COLO829 (cell line): Measurements from ENCODE around the gene COQ5.
A peak's percentile ranks its signal among the peaks of the same experiment; 100 is the strongest.
"Not testable (repeated sequence)": the region's sequence is repeated elsewhere in the genome, so short reads cannot be mapped to it uniquely, and the experiment has no call there.

Experiments
- DNase-seq: peaks from one replicate; pipeline ENCODE4 v3.0.0; 2012; ENCODE audit warnings: low spot score

COQ5 gene

DNA sequence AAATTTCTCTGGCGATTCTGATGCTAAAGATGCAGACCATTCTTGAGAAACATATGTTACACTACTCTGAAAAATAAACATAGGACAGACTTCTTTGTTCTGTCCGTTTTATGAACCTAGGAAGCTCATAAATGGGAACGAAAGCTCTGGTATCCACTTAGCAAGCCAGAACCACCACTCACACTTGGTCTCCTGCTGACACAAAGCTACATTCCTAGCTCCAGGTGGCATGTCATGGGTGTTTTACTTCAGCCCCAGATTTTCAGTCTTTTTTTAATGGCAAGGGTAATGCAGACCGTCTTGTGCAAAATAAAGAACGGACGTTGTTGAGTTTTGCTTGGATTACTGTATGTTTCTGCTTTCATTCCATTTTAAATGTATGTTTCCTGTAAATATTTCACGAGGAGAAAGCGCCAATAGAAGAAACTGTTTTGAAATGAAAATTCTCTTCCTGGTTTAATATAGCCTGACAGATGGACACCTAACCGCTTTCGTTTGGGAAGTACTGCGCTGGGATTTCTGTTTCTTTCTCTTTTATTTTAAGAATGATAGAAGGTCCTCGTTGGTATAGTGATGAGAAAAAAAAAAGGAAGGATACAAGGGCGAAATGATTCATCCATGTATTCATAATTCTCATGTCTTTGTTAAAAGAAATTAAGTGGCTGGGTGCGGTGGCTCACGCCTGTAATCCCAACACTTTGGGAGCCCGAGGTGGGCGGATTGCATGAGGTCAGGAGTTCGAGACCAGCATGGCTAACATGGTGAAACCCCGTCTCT is 871 bp upstream of the COQ5 start:
- peak; percentile 43 for DNase-seq

DNA sequence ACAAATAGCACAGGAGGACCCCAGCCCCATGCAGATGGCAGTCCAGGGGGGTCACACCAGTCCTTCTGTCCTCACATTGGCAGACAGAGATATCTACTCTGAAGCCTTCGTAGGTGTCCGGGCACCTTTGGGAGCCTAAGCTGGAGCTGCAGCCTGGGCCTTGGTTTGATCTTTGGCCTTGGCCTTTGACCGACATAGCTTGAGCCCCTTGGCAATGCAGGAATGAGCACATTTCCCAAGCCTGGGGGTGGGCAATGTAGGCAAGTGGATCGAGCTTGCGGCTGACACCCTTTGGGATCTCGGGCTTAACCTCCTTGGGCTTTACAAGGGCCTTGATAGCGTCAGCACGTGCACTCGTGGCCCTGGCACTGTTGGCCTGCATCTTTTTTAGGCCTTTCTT is 6.4 kb downstream of the COQ5 start:
- no peak for DNase-seq

DNA sequence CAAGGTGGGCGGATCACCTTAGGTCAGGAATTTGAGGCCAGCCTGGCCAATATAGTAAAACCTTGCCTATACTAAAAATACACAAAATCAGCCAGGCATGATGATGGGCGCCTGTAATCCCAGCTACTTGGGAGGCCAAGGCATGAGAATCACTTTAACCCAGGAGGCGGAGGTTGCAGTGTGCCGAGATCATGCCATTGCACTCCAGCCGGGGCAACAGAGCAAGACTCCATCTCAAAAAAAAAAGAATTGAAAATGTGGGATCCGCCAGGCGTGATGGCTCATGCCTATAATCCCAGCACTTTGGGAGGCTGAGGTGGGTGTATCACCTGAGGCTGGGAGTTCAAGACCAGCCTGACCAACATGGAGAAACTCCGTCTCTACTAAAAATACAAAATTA is 9.6 kb downstream of the COQ5 start:
- not testable (repeated sequence) for DNase-seq

DNA sequence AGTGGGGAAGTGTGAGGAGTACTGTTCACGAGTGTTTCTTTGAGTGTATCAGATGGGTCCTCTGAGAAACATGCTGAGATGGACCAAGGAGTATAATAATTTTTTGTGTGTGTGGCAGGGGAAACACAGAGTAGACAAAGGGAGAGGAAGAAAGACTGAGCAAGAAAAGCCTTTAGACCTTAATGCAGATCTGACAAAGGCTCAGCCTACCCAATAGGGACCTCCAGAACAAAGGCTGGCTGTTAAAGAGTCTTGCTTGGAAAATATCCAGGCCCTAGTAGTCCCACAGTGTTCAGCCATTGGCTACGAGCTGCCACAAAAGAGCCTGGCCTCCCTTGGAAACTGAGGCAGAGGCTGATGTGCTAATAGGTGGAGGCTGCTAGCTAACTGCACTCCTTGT is 13.5 kb downstream of the COQ5 start:
- DNase-seq, result no peak

DNA sequence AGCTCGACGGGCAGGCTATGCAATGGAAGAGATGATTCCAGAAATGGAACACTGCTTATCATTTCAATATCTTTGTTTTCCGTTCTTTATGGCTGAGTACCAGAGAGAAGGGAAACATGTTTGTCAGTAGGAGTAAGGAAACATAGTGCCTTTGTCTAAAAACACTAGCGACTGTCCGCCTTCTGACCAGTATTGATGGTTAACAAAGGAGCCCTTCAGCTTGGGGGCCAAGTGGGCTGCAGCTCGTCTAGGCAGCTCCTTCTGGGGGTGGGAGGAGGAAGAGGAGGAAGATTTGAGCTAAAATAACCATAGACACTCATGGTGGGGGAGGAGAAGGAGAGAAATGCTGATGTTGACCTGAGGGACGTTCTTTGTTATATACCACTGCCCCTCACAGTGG is 15.0 kb downstream of the COQ5 start:
- peak; percentile 76 for DNase-seq

DNA sequence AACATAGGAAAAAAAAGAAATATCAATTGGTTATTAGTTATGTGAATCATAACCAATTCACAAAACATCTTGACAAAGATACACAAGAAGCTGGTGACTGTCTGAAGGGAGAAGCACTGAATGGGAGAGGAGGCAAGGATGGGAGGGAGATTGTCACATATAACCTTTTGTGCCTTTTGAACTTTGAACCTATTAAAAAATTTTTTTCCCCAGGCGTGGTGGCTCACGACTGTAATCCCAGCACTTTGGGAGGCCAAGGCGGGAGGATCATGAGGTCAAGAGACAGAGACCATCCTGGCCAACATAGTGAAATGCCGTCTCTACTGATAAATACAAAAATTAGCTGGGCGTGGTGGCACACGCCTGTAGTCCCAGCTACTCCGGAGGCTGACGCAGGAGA is 20.4 kb downstream of the COQ5 start:
- no peak for DNase-seq

DNA sequence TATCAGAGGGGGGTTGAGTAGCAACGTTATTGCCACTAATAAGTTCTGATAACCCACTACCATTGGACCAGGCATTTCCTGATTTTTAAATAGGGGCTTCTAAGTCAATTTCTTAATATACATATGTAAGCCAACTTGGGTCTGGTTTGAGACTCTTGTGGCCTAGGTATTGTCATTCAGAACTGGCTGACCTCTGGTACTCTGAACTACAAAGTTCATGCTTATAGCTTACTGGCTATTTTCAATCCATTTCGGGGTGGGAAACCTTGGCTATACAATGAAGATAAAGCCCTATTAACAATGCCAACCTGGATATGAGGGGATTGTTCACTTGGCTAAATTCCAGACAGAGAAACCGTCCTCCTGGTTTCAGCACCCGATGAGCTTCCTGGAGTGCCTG is 24.4 kb downstream of the COQ5 start:
- DNase-seq, result no peak

DNA sequence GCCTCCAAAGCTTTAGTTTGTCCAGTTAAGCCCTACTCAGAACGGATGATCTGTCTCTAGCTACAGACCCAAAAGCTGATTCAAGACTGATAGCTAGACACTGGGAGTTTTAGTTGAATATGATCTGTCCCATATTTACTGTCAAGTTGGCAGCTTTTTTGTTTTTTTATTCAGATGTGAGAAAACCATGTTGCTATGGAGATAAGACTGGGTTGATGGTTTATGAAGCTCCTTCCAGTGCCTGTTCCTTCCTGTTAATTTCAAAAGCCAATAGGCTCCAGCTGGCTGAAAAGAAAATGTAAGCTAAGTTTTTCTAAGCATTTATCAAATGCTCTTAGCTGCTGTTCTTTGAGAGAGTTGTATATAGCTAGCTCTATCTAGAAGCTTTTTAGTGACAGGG is 28.4 kb downstream of the COQ5 start:
- no peak for DNase-seq

DNA sequence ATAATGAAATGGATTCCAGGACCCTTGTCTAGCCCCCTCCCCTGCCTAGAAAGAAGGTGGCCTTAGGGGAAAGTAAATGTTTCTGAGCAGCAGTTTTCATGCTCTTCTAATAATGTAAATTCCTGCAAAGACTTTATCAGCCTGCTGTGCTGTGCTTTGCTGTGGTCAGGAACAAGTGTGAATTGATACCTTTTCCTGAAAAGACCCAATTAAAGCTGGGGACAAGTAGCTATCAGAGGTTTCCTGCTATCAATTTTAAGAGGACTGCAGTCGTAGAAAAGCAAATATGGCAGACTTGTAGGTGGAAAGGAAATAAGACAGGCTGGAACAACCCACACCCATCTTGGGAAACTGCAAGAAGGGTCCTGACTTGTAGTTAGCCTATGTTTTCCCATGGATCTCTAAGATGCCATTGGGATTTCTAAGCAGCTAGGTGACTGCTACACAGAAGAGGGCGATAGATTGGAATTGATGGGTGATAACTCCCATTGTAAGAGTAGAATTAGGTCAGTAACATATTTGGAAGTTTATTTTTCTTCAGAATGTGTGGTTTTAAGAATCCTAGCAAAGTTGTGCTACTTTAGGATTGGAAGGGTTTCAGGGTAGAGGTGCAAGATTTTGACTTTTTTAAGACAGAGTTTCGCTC is 30.0 kb downstream of the COQ5 start:
- DNase-seq, result no peak

DNA sequence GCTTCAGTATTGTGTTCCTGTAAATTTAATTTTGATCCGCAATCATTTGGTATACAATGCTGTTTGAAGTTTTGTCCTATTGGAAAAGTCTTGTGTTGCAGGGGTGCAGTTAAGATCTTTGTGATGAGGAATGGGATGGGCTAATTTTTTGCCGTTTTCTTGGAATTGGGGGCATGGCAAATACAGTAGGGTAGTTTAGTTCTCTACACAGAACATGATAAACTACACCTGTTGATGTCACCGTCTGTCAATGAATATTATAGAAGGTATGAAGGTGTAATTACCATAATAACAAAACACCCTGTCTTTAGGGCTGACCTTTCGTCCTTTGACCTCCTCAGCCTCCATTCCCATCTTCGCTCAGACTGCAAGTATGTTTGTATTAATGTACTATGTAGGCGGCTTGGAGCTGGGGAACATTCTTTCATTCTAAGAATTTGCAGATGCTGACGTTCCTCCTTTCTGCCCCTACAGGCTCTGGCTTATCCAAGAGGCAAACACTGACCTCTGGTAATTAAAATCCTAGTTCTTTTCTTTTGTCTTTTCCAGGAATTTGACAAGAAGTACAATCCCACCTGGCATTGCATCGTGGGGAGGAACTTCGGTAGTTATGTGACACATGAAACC is 31.3 kb downstream of the COQ5 start:
- DNase-seq, result no peak

DNA sequence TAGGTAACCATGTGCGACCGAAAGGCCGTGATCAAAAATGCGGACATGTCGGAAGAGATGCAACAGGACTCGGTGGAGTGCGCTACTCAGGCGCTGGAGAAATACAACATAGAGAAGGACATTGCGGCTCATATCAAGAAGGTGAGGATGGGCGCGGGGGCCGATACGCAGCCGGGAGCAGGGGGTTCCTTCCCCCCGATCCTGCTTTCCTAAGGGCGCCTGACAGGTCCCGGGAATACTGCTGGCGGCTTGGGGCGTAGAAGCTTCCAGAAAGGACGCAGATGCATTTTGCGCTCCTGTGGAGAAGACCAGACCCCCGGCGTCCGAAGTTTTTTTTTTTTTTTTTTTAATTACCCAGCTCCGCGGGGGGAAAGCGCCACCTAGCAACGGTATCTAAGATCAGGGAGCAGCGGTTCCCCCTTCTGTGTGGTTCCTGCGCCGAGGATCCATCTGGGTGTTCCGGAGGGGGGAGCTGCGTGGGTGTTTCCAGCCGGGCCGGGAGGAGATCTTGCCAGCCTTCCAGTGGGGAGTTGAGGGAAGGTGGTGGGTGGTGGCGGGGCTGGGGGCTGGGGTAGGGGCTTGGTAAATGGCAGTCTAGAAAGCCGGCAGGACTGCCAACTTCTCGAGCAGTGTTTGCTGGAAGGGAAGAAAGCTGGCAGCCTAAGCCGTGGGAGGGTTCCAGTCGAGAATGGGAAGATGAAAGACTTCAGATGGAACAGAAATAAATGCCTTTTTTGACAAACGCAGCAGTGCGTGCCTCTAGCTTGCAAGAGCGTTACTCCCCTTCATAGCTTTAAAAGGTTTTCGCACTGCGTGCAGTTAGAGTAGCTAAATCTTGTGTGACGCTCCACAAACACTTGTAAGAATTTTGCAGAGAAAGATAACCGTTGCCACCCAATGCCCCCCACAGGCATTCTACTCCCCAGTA is 32.3 kb downstream of the COQ5 start:
- peak; percentile 40 for DNase-seq

DNA sequence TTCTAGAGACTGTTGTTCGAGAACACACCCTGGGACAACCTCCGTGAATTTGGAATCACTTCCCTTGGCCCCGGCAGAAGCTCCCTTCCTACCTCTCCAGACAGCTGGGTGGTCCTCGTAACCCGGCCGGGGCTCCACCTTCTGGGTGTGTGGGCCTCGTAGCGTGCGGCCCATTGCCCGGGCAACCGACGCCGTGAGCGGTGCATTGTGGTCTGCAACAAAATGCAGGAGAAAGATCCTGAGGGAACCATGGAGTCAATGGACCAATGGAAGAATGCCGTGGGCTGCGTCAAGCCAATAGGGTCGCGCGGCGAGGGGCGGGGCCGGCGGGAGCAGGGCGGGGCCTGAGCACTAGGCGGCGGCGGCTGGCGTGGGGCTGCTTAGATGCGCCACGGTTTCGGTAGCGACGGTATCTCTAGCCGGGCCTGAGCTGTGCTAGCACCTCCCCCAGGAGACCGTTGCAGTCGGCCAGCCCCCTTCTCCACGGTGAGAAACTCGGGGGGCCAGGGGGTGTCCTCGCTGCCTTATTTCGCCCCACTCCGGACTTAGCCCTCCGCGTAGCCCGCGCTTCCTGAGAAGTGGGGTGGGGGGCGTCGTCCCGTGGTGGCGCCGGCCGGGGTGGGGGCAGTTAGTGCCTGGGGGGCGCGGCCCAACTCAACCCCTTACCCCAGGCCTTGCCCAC is 33.1 kb downstream of the COQ5 start, which contains the start of gene DYNLL1:
TSS of gene DYNLL1 (plus strand) at position 383 of the 682 bp plus-strand sequence. CDS start 309 bp downstream, outside the sequence.
- DNase-seq, result peak; percentile 96

DNA sequence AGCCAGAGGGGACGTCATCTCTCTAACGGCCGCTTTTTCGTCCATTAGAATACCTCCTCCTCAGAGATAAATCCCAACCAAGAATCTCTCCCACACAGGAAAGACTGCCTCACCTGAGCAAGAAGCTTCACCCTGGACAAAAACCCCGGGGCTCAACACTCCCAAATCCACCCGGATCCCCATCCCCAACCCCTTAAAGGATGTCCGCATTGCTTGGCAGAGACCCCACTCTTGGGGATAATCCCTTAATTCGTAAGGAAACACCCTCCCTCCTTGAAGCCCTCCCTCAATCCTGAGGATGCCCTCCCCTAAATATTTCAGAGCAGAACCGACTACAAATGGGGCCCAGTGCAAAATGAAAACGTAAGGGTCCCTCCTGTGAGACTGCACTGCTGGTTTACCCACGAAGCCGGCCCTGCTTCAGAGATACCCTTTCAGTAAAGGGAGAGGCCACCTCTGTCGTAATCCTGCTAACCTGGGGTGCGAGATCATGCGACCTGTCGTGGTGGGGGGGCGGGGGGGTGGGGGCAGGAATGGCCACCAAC is 33.7 kb downstream of the COQ5 start:
- DNase-seq, result no peak

DNA sequence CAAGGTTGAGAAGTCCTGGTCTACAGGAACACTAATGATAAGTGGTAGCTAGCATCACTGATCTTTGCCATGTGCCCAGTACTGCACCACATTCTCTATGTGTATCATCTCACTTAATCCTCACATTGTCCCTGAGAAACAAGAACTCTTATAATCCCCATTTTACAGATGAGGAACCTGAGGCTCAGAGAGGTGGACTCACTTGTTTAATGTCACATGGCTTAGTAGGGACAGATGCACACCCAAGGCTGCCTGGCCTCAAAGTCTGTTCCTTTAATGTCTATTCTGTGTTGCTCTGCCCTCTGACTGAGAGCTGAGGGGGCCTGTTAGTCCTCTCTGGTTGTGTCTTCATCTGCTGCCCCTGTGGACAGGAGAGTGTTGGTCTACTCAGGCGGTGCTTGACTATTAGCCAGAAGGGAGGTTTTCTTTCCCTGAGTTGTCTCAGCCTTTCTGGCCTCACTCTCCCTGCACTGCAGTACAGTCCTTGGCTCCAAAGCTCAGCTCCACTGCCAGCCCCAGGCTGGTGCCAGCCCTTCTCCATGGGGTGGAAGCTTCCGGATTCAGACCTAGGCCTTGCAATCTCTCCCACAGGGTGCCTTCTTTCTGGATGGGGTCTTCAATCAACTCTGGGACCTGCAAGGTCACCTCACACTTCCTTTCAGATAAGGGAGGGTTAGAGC is 38.0 kb downstream of the COQ5 start:
- DNase-seq, result no peak

DNA sequence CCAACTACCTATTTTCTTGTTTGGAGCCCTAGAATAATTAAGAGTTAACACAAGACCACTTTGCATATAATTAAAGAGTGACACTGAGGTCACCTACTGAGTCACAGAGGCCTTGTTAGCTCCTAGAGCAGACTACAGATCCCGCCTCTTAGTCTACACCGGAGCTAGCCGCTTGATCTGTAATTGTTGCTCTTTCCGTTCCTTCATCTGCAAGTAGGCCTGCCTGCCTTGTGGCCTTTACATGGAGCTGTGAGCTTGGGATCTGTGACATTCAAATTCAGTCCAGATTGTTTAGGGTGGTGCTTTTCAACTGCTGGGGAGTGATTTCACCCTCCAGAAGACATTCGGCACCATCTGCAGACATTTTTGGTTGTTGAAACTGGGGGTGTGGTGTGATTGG is 38.6 kb downstream of the COQ5 start:
- no peak for DNase-seq

DNA sequence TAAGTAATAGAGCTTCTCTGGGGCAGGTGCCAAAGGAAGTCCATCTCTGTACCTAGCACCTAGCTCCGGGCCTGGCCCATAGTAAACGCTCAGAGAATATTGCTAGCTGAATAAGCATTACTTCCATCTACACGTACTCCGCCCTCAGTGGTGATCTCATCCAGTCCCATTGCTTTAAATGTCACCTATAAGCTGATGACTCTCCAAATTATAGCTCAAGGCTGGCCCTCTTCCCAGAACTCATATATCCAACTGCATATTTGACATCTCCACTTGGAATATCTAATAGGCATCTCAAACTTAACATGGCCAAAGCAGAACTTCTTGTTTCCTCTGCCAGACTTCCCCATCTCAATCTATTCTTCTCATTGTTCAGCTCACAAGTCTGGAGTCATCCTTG is 39.9 kb downstream of the COQ5 start:
- DNase-seq, result no peak

DNA sequence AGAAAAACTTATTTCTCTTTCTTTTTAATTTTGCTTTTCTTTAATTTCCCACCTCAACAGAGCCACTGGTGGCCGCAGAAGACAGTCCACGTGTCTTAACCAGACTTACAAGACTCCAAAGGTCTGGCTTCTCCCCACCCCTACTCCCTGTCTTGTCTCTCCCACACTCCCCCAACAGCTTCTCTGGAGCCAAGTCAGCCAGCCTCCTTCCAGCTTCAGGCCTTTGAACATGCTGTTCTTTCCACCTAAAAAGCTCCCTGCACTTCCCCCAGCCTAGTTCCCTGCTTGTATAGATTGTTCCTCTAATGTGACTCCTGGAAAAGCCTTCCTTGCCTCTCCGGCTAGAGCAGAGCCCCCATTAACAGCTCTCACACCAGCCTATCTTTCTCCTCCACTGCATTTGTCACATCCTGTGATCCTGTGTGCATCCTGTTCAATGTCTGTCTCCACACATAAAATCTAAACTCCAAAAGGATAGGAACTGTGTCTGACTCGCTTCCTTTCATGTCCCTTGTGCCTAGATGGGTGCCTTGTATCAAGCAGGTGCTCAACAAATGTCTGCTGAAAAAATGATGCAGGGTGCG is 40.8 kb downstream of the COQ5 start:
- DNase-seq, result no peak

DNA sequence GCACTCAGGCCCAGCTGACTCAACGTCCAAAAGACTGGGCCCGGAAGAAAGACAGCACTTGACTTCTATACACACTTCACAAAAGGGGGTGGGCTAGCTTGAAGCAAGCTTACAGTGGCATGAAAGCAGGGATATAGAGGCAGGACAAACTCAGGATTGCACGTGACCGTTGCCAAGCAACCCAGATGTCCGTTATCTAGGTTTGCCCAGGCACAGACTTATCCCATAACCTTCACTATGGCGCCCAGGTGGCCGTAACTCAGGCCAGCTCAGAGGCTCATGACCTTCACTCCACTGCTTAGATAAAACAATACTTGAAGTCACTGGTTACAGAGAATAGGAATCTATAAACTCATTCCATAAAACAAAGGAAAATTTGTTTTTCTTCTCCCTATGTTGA is 41.4 kb downstream of the COQ5 start:
- not testable (repeated sequence) for DNase-seq

DNA sequence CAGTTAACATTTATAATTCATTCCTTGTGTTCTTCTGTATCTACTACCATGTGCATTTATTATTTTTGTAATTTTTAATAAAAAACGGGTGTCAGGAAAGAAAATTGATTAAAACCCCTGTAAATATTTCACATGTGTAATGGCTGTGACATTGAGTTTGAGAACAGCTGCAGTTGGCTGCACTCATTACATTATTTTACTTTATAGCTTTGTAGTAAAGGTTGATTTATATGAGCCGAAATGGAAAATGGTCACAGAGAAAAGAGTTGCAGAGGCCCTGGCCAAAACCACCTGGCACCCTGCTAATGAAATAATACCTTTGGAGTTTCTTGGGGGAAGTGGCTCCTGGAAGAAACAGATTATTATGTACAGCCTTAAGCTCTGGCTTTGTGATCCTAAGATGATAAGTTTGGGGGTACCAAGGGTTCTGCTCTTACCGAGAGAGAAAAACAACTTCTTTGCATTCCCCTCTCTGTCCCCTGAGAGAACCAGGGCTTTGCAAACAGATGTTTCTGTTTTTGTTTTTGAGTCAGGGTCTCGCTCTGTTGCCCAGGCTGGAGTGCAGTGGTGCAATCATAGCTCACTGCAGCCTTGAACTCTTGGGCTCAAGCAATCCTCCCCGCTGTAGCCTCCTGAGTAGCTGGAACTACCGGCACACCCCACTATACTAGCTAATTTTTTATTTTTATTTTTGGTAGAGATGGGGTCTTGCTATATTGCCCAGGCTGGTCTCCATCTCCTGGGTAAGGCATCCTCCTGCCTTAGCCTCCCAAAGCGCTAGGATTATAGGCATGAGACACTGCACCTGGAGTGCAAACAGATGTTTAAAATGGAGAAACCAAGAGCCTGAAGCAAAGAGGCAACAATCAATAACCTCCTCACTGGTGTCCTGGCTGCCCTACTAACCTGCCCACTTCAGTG is 42.7 kb downstream of the COQ5 start:
- DNase-seq, result no peak
